Activated B cell treated with CpG ODN at 0.5 μM for 24 hours (primary cell): ENCODE measurements around the gene DNASE1. TPM values are rescaled to one million over a fixed set of nuclear protein-coding genes. Genes with fewer than 3 reads are reported as not detected.

Experiments used
- ATAC-seq: fragments of 200-7000 bp; cut with Tn5 transposase; one replicate; pipeline ENCODE4 v1.10.0; 2021; ENCODE audit warnings: low read depth, mild to moderate bottlenecking, moderate library complexity
- CTCF ChIA-PET: fragments of 350-600 bp; sonication (Branson Sonifier 250); formaldehyde crosslinking; loops from one replicate; lab custom pipeline; 2021; ENCODE audit warnings: antibody characterized with exemption; lab: Charles Lee
- POLR2A ChIA-PET: fragments of 350-600 bp; sonication (Branson Sonifier 250); formaldehyde crosslinking; loops from one replicate; lab custom pipeline; 2021; ENCODE audit warnings: antibody characterized with exemption; lab: Charles Lee
- DNase-seq: peaks from one replicate; pipeline ENCODE4 v3.0.0; 2022
- H3K27ac Mint-ChIP-seq: one replicate; pipeline ENCODE4 v1.8.0; 2020; ENCODE audit warnings: mixed read lengths
- H3K27me3 Mint-ChIP-seq: one replicate; pipeline ENCODE4 v1.8.0; 2021; ENCODE audit warnings: mixed read lengths
- H3K36me3 Mint-ChIP-seq: one replicate; pipeline ENCODE4 v1.8.0; 2021; ENCODE audit warnings: low read depth, mixed read lengths
- H3K4me1 Mint-ChIP-seq: one replicate; pipeline ENCODE4 v1.8.0; 2021; ENCODE audit warnings: mixed read lengths
- H3K4me3 Mint-ChIP-seq: one replicate; pipeline ENCODE4 v1.8.0; 2020; ENCODE audit warnings: mild to moderate bottlenecking, mixed read lengths
- H3K9me3 Mint-ChIP-seq: one replicate; pipeline ENCODE4 v1.8.0; 2020; ENCODE audit warnings: mixed read lengths
- intact Hi-C: fragments of 100-400 bp; cut with micrococcal nuclease; formaldehyde crosslinking; loops from one replicate; pipeline ENCODE4 v1.15.1; 2024
- total RNA-seq: library from RNA; stranded (reverse); gene quantifications from 2 replicates; pipeline ENCODE4 v1.2.3, GENCODE V29; 2022
- TF ChIP-seq, protein P1 (sequence below): fragments of 200-600 bp; IDR thresholded peaks from one replicate; pipeline ENCODE4 v1.8.0; 2022; ENCODE audit warnings: antibody characterized with exemption, mild to moderate bottlenecking

The DNASE1 gene
- total RNA-seq, 1 donor from 2014 or later = 28.5 TPM

DNA sequence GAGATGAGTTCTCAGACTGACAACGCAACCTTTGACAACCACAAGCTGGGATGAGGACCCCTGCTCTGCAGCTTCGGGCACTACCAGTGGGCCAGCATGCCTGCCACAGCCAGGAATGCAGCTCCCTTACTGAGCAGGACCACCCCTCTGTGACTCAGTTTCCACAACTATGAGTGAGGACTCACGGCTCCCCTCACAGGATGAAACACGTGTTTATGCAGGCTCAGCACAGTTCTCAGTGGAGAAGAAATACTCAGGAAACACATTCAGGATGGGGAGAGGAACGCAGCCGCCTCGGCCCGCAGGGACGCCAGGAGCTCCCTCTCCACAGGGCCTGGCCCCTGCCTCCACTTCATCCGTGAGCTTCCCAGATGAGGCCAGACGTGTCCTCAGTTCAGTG is 14.1 kb downstream of the DNASE1 start:
- intact Hi-C loops = no loop called here
- no peak overlapping the region for H3K27ac Mint-ChIP-seq

DNA sequence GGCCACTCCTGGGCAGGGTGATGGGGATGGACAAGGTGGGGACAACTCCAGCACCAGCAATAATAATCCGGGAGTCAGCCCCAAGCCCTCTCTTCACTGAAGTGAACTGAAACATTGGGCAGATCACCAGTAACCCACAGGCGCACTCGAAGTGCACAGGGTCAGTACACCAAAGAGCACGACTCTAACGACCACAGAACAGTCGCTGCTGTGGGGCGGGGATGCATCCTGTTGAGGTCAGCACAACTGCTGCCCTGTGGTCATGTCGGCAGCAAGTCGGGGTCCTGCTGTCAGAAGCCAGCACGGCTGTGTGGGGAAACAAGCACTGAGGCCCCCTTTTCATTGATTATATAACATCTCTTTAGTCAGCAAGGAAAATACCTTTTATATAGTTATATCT is 14.6 kb downstream of the DNASE1 start:
- Mint-ChIP-seq H3K27ac (no peak overlapping the region), H3K27me3 (no peaks in the 10 kb centered on the region), H3K4me3 (no peak overlapping the region), H3K4me1 (no peaks in the 10 kb centered on the region), H3K9me3 (no peaks in the 10 kb centered on the region), H3K36me3 (peaks cover 61% of the 10 kb centered on the region)
- ATAC-seq (no peak), DNase-seq (no peak)
- ChIA-PET CTCF (no interaction called here), POLR2A (no interaction called here)
- intact Hi-C loops = no loop called here
- TF ChIP-seq, protein P1, sequence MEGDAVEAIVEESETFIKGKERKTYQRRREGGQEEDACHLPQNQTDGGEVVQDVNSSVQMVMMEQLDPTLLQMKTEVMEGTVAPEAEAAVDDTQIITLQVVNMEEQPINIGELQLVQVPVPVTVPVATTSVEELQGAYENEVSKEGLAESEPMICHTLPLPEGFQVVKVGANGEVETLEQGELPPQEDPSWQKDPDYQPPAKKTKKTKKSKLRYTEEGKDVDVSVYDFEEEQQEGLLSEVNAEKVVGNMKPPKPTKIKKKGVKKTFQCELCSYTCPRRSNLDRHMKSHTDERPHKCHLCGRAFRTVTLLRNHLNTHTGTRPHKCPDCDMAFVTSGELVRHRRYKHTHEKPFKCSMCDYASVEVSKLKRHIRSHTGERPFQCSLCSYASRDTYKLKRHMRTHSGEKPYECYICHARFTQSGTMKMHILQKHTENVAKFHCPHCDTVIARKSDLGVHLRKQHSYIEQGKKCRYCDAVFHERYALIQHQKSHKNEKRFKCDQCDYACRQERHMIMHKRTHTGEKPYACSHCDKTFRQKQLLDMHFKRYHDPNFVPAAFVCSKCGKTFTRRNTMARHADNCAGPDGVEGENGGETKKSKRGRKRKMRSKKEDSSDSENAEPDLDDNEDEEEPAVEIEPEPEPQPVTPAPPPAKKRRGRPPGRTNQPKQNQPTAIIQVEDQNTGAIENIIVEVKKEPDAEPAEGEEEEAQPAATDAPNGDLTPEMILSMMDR = no peak

More for the DNA sequence above, 14.1 kb downstream of the DNASE1 start:
- ATAC-seq (no peak), DNase-seq (no peak)
- Mint-ChIP-seq H3K9me3 (no peaks in the 10 kb centered on the region), H3K36me3 (peaks cover 62% of the 10 kb centered on the region), H3K4me3 (no peak overlapping the region), H3K4me1 (no peaks in the 10 kb centered on the region), H3K27me3 (no peaks in the 10 kb centered on the region)
- TF ChIP-seq, protein P1 = no peak
- POLR2A ChIA-PET = no interaction called here
- CTCF ChIA-PET = no interaction called here

DNA sequence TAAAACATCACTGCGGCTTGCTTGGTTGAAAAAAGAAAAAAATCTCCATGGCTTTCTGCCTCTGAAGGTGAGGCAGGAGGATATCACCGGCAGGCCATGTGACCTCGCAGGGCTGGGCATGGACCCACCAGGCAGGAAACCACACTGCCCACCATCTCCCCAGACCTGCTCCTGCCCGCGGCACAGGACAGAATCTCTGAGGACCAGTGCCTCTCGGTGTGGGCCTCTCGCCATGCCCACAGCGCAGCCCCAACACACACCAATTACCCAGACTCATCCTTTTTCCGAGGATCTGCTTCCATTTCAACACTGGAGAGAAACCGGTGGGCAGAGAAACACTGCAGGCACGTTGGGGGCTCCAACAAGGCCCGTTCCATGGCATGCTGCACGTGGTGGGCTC is 16.2 kb downstream of the DNASE1 start:
- Mint-ChIP-seq H3K4me3 (no peak overlapping the region), H3K36me3 (peaks cover 59% of the 10 kb centered on the region), H3K4me1 (no peaks in the 10 kb centered on the region), H3K9me3 (no peaks in the 10 kb centered on the region), H3K27me3 (no peaks in the 10 kb centered on the region), H3K27ac (no peak overlapping the region)
- ChIA-PET CTCF (no interaction called here), POLR2A (no interaction called here)
- intact Hi-C loops = no loop called here
- TF ChIP-seq, protein P1 = no peak
- no peak for ATAC-seq
- no peak for DNase-seq

DNA sequence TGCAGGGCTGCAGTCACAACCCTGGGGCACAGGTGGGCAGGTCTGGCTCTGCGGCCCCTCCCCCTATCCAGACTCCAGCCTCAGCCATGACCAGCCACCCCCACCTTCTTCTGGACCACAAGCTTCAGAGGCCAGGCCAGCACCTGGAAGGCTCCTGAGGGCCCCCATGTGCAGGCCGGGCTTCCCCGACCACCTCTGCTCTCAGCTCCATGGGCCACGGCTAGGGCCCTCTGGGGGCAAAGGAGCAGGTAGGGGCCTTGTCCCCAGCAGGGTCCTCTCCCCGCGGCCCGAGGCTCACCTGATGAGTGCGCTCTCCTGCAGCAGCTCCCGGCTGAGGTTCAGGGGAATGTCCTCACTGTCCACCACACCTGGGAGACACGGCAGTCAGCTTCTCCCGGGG is 16.9 kb downstream of the DNASE1 start:
- intact Hi-C loops = no loop called here
- TF ChIP-seq, protein P1 = no peak
- DNase-seq = no peak
- no peaks in the 10 kb centered on the region for H3K27me3 Mint-ChIP-seq
- CTCF ChIA-PET = no interaction called here
- no peak overlapping the region for H3K27ac Mint-ChIP-seq
- no peak overlapping the region for H3K4me3 Mint-ChIP-seq
- H3K9me3 Mint-ChIP-seq = no peaks in the 10 kb centered on the region
- POLR2A ChIA-PET = no interaction called here
- H3K36me3 Mint-ChIP-seq = peaks cover 57% of the 10 kb centered on the region
- no peaks in the 10 kb centered on the region for H3K4me1 Mint-ChIP-seq
- no peak for ATAC-seq

DNA sequence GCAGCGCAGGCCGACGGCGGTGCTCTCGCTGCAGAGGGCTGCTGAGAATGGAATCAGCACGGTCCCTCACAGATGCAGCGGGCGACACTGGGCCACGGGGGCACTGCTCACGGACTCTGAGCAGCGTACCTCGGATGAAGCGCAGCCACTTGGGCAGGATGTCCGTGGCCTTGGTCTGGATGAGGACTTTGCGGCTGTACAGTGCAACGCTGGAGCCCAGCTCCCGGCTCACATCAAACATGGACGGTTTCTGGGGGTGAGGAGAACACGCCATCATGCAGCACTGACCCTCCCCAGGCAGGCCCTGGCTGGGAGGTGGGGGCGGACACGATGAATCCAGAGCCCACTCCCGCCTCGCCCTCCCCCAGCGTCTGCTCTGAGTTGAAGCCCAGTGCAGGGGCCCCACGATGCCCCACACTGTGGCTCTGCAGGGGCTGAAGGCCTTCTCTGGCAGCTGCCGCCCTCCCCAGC is 18.1 kb downstream of the DNASE1 start:
- ChIA-PET POLR2A (no interaction called here), CTCF (no interaction called here)
- TF ChIP-seq, protein P1 = no peak
- no peaks in the 10 kb centered on the region for H3K27me3 Mint-ChIP-seq
- no peak for DNase-seq
- no peaks in the 10 kb centered on the region for H3K9me3 Mint-ChIP-seq
- no peak overlapping the region for H3K27ac Mint-ChIP-seq
- no peak overlapping the region for H3K4me3 Mint-ChIP-seq
- H3K4me1 Mint-ChIP-seq = no peaks in the 10 kb centered on the region
- intact Hi-C loops = no loop called here
- no peak for ATAC-seq
- peaks cover 57% of the 10 kb centered on the region for H3K36me3 Mint-ChIP-seq
